H1 (cell line): ENCODE data around the gene DOCK6. TPM values are rescaled to one million over a fixed set of nuclear protein-coding genes. Genes with fewer than 3 reads are reported as not detected.

Source experiments
- CTCF ChIA-PET: fragments of 300-600 bp; sonication (Branson Sonifier 250); formaldehyde crosslinking; loops from one replicate; lab custom pipeline; 2021; ENCODE audit not compliant: partially characterized antibody; lab: Charles Lee
- POLR2A ChIA-PET: fragments of 300-600 bp; sonication (Branson Sonifier 250); formaldehyde crosslinking; loops from one replicate; lab custom pipeline; 2021; ENCODE audit warnings: inconsistent platforms; ENCODE audit not compliant: partially characterized antibody; lab: Charles Lee
- DNase-seq, 2 experiments: peaks; one replicate each; pipeline versions ENCODE4 v3.0.0 to v3.0.0-alpha.2; 2010 to 2022; ENCODE audit warnings: low spot score in 2 of 2, low read depth in 1 of 2, mixed read lengths in 1 of 2
- FAIRE-seq: peaks from 2 replicates; lab custom pipeline; 2011; peaks lifted over from hg19 to GRCh38; lab: Jason Lieb, UNC
- H2AFZ ChIP-seq: 2 replicates; pipeline ENCODE4 v1.8.1; 2012; ENCODE audit warnings: low read length, inconsistent platforms
- H2AK5ac ChIP-seq: 2 replicates; pipeline ENCODE4 v1.6.1; 2013; ENCODE audit warnings: low read depth, low read length
- H2BK120ac ChIP-seq: replicated peaks from 2 replicates; pipeline ENCODE3; 2013; ENCODE audit warnings: low read depth, low read length, inconsistent platforms
- H2BK12ac ChIP-seq: 2 replicates; pipeline ENCODE4 v1.6.1; 2013; ENCODE audit warnings: low read depth, low read length
- H2BK15ac ChIP-seq: 2 replicates; pipeline ENCODE4 v1.6.1; 2013; ENCODE audit warnings: low read length
- H2BK20ac ChIP-seq: 2 replicates; pipeline ENCODE4 v1.6.1; 2013; ENCODE audit warnings: low read length
- H2BK5ac ChIP-seq: 2 replicates; pipeline ENCODE4 v1.6.1; 2013; ENCODE audit warnings: low read depth, low read length
- H3K14ac ChIP-seq: 2 replicates; pipeline ENCODE4 v1.6.1; 2013; ENCODE audit warnings: inconsistent platforms; ENCODE audit not compliant: insufficient read length
- H3K18ac ChIP-seq: 2 replicates; pipeline ENCODE4 v1.6.1; 2013; ENCODE audit warnings: low read length; ENCODE audit errors: extremely low read depth
- H3K23ac ChIP-seq: 2 replicates; pipeline ENCODE4 v1.6.1; 2013; ENCODE audit warnings: inconsistent platforms; ENCODE audit not compliant: insufficient read length
- H3K23me2 ChIP-seq: 2 replicates; pipeline ENCODE4 v1.6.1; 2013; ENCODE audit warnings: low read depth, low read length
- H3K27ac ChIP-seq: 2 replicates; pipeline ENCODE4 v1.6.1; 2011; ENCODE audit warnings: low read depth, low read length, inconsistent platforms
- H3K27me3 ChIP-seq, 4 experiments: replicated peaks in 1 of 4; 1 replicate in 1 of 4; 2 replicates in 3 of 4; pipeline versions ENCODE4 v1.6.1 to v1.8.1; 2011 to 2013; ENCODE audit warnings: low read length in 3 of 4, mild to moderate bottlenecking in 3 of 4, inconsistent platforms in 2 of 4, mixed read lengths in 2 of 4, moderate library complexity in 1 of 4; ENCODE audit not compliant: control insufficient read depth in 3 of 4, insufficient read depth in 3 of 4; ENCODE audit errors: extremely low read depth in 1 of 4
- H3K36me3 ChIP-seq, 4 experiments: 2 replicates each; pipeline versions ENCODE4 v1.6.1 to v1.8.1; 2011 to 2013; ENCODE audit warnings: mild to moderate bottlenecking in 4 of 4, low read length in 3 of 4, moderate library complexity in 2 of 4, control low read depth in 1 of 4, inconsistent platforms in 1 of 4; ENCODE audit not compliant: insufficient read depth in 4 of 4, control insufficient read depth in 2 of 4
- H3K4ac ChIP-seq: replicated peaks from 2 replicates; pipeline ENCODE3; 2013; ENCODE audit warnings: low read length, low read depth, mixed read lengths, inconsistent platforms; ENCODE audit not compliant: insufficient read length
- H3K4me1 ChIP-seq, 4 experiments: replicated peaks in 1 of 4; 1 replicate in 1 of 4; 2 replicates in 3 of 4; pipeline versions ENCODE4 v1.6.1 to v1.8.1; 2011 to 2013; ENCODE audit warnings: low read length in 3 of 4, inconsistent platforms in 2 of 4, mixed read lengths in 1 of 4; ENCODE audit not compliant: insufficient read depth in 4 of 4, control insufficient read depth in 3 of 4
- H3K4me2 ChIP-seq, 2 experiments: 2 replicates each; pipeline versions ENCODE4 v1.6.1 to v1.8.1; 2011 to 2013; ENCODE audit warnings: low read depth in 2 of 2, low read length in 2 of 2, control low read depth in 1 of 2, inconsistent platforms in 1 of 2, mild to moderate bottlenecking in 1 of 2; ENCODE audit not compliant: insufficient read depth in 1 of 2
- H3K4me3 ChIP-seq, 4 experiments: fragments of 200-600, 300-600 bp in 1 of 4; sonication (generic), shearing (Covaris generic), sonication (Bioruptor Twin) in 1 of 4; 2 replicates each; pipeline versions ENCODE4 v1.5.1 to v1.8.1; 2011 to 2016; ENCODE audit warnings: low read length in 4 of 4, low read depth in 3 of 4, control low read depth in 2 of 4, inconsistent platforms in 2 of 4, mild to moderate bottlenecking in 2 of 4, mixed read lengths in 1 of 4, moderate library complexity in 1 of 4; ENCODE audit not compliant: insufficient read depth in 2 of 4; ENCODE audit errors: extremely low read depth in 1 of 4
- H3K56ac ChIP-seq: replicated peaks from 2 replicates; pipeline ENCODE3; 2013; ENCODE audit warnings: low read depth, mild to moderate bottlenecking, mixed read lengths, low read length, inconsistent platforms; ENCODE audit not compliant: insufficient read length
- H3K79me1 ChIP-seq: 2 replicates; pipeline ENCODE4 v1.6.1; 2013; ENCODE audit warnings: low read depth, low read length, control low read depth
- H3K79me2 ChIP-seq, 2 experiments: 2 replicates each; pipeline versions ENCODE4 v1.6.1 to v1.8.1; 2012 to 2013; ENCODE audit warnings: low read length in 2 of 2, mild to moderate bottlenecking in 2 of 2, inconsistent platforms in 1 of 2; ENCODE audit not compliant: insufficient read depth in 2 of 2, control insufficient read depth in 1 of 2
- H3K9ac ChIP-seq, 4 experiments: replicated peaks in 1 of 4; 1 replicate in 1 of 4; 2 replicates in 3 of 4; pipeline versions ENCODE4 v1.6.1 to v1.8.1; 2011 to 2013; ENCODE audit warnings: low read depth in 3 of 4, low read length in 3 of 4, control low read depth in 2 of 4, mild to moderate bottlenecking in 2 of 4, moderate library complexity in 2 of 4, inconsistent platforms in 1 of 4; ENCODE audit errors: extremely low read depth in 1 of 4
- H3K9me3 ChIP-seq, 2 experiments: 2 replicates each; pipeline versions ENCODE4 v1.6.1 to v1.8.1; 2012 to 2013; ENCODE audit warnings: mild to moderate bottlenecking in 2 of 2, moderate library complexity in 2 of 2, control low read depth in 1 of 2, inconsistent platforms in 1 of 2, low read depth in 1 of 2, low read length in 1 of 2, mixed read lengths in 1 of 2; ENCODE audit not compliant: insufficient read depth in 2 of 2
- H4K20me1 ChIP-seq, 2 experiments: replicated peaks in 1 of 2; 2 replicates each; pipeline versions ENCODE3 to v1.8.1; 2011 to 2013; ENCODE audit warnings: inconsistent platforms in 2 of 2, low read length in 2 of 2, mild to moderate bottlenecking in 1 of 2; ENCODE audit not compliant: insufficient read depth in 2 of 2, control insufficient read depth in 1 of 2
- H4K5ac ChIP-seq: 2 replicates; pipeline ENCODE4 v1.6.1; 2013; ENCODE audit warnings: low read length, low read depth, mixed read lengths, inconsistent platforms; ENCODE audit not compliant: insufficient read length
- H4K8ac ChIP-seq: 2 replicates; pipeline ENCODE4 v1.8.0; 2013; ENCODE audit warnings: mild to moderate bottlenecking, moderate library complexity, low read length, inconsistent platforms; ENCODE audit not compliant: insufficient read depth; ENCODE audit errors: extremely low read depth
- H4K91ac ChIP-seq: replicated peaks from 2 replicates; pipeline ENCODE3; 2013; ENCODE audit warnings: low read length, mixed read lengths, inconsistent platforms; ENCODE audit not compliant: insufficient read length
- CBX8 ChIP-seq: fragments of 300-800, 300-1000 bp; sonication (generic); IDR thresholded peaks from 2 replicates; pipeline ENCODE4 v1.7.1; 2016; ENCODE audit warnings: low read depth, low read length, borderline replicate concordance
- CEBPB ChIP-seq: IDR thresholded peaks from 2 replicates; pipeline ENCODE4 v1.6.1; 2012; ENCODE audit warnings: low read depth, low read length
- CTCF ChIP-seq, 3 experiments: IDR thresholded peaks; 1 replicate in 2 of 3; 2 replicates in 1 of 3; pipeline versions ENCODE4 v1.5.1 to v1.6.1; 2011; ENCODE audit warnings: low read length in 3 of 3, mild to moderate bottlenecking in 3 of 3, inconsistent platforms in 2 of 3, low read depth in 1 of 3, moderate library complexity in 1 of 3; ENCODE audit not compliant: insufficient read depth in 1 of 3; ENCODE audit errors: control extremely low read depth in 1 of 3
- EP300 ChIP-seq, 2 experiments: IDR thresholded peaks; 1 replicate in 1 of 2; 2 replicates in 1 of 2; pipeline ENCODE4 v1.6.1; 2011 to 2012; ENCODE audit warnings: low read depth in 2 of 2, low read length in 2 of 2, mild to moderate bottlenecking in 2 of 2, borderline replicate concordance in 1 of 2, inconsistent platforms in 1 of 2, moderate library complexity in 1 of 2
- EZH2 ChIP-seq: fragments of 200-600 bp; sonication (generic); IDR thresholded peaks from 2 replicates; pipeline ENCODE4 v1.7.1; 2012; ENCODE audit warnings: low read depth, mild to moderate bottlenecking, moderate library complexity, low read length, inconsistent platforms; ENCODE audit not compliant: severe bottlenecking
- KDM5A ChIP-seq: fragments of 200-600 bp; IDR thresholded peaks from 2 replicates; pipeline ENCODE4 v1.7.1; 2012; ENCODE audit warnings: mild to moderate bottlenecking, low read length, inconsistent platforms, mixed read lengths
- MAX ChIP-seq: IDR thresholded peaks from 2 replicates; pipeline ENCODE4 v1.6.1; 2012; ENCODE audit warnings: inconsistent platforms
- NRF1 ChIP-seq: IDR thresholded peaks from 2 replicates; pipeline ENCODE4 v1.6.1; 2011; ENCODE audit warnings: mild to moderate bottlenecking, low read depth, low read length, improper control_type of control experiment
- POU5F1 ChIP-seq: IDR thresholded peaks from 2 replicates; pipeline ENCODE4 v1.6.1; 2011; ENCODE audit warnings: low read depth, mild to moderate bottlenecking, low read length, moderate library complexity
- TEAD4 ChIP-seq: IDR thresholded peaks from 2 replicates; pipeline ENCODE4 v1.6.1; 2012; ENCODE audit warnings: low read depth, low read length, inconsistent platforms, mixed read lengths
- WGBS, 2 experiments: shearing (Covaris generic) in 1 of 2; methylation state at CpG; one replicate each; pipeline versions ENCODE4 v1.1.6 to v1.1.7; 2013 to 2015; ENCODE audit warnings: low lambda C conversion rate in 2 of 2, mixed read lengths in 2 of 2, inconsistent platforms in 1 of 2, low coverage in 1 of 2, missing lambda C conversion rate in 1 of 2; ENCODE audit not compliant: insufficient replicate concordance in 2 of 2, insufficient coverage in 1 of 2, insufficient read length in 1 of 2; ENCODE audit errors: extremely low coverage in 1 of 2, missing lambda C conversion rate in 1 of 2; 5-methylcytosine and 5-hydroxymethylcytosine counted together
- polyA plus RNA-seq, 7 experiments: library from polyadenylated mRNA; depleted of rRNA in 3 of 7; stranded (reverse) in 5 of 7; unstranded in 2 of 7; fragments of >200 nt in 5 of 7; fragments of 200-250 nt in 2 of 7; gene quantifications; 1 replicate in 5 of 7; 2 replicates in 1 of 7; 4 replicates in 1 of 7; pipeline versions ENCODE4 v1.2.1 to v1.2.3, GENCODE V29; 2011 to 2013; ENCODE audit warnings: missing spikeins in 2 of 7, mixed read lengths in 2 of 7
- total RNA-seq: library from RNA; stranded (reverse); fragmentation: NEBNext Ultra II Directional; extraction: Animal tissue kit (Norgen Biotek cat#: 25700); gene quantifications from 2 replicates; pipeline ENCODE4 v1.2.1, GENCODE V29; 2021

DOCK6 gene
- total and polyA plus RNA-seq, 2 of the 8 experiments (the other 6 are each of a cell fraction or from before 2014, with no cell fraction given): 25.5 to 54.7 TPM

- Histone ChIP-seq H2AFZ (no peak overlapping the region), H4K20me1 (no peaks in the 10 kb centered on the region), H2BK15ac (no peak overlapping the region), H3K4me1 (peaks cover 0 to 3% (median 2%) of the 10 kb centered on the region in 4 experiments; a peak in 2 of 7 replicates), H3K36me3 (peaks cover 0 to 16% (median 4%) of the 10 kb centered on the region in 4 experiments; a peak in 6 of 8 replicates), H3K27me3 (no peaks in the 10 kb centered on the region), H2BK5ac (no peak overlapping the region), H3K9me3 (no peaks in the 10 kb centered on the region), H2BK120ac (no peak overlapping the region), H3K23me2 (no peaks in the 10 kb centered on the region), H4K91ac (no peak overlapping the region), H3K9ac (no peak overlapping the region), H3K27ac (no peak overlapping the region), H4K8ac (no peak overlapping the region), H3K56ac (no peak overlapping the region), H3K79me2 (no peaks in the 10 kb centered on the region), H2BK12ac (no peak overlapping the region), H3K4me2 (no peak overlapping the region), H4K5ac (no peak overlapping the region), H3K14ac (no peak overlapping the region), H3K4ac (no peak overlapping the region), H3K23ac (no peak overlapping the region), H2AK5ac (no peak overlapping the region), H3K79me1 (no peaks in the 10 kb centered on the region; the same call in 1 of the 2 replicates), H3K4me3 (no peak overlapping the region), H3K18ac (no peak overlapping the region), H2BK20ac (no peak overlapping the region)
- 89% methylated on average over 11 of the region's 11 CpGs; no CpG with 5 or more reads in 1 of the 2 experiments for WGBS, 2 experiments
- ChIA-PET POLR2A (interaction anchor here (0.7 to 1.2 kb wide), 3 partner anchors 12 to 16 kb away, joined by 3 to 4 read pairs (median 3); no protein-coding TSS in a partner anchor), CTCF (interaction anchor here (0.6 kb wide), 2 partner anchors 11 to 17 kb away, joined by 3 read pairs; no protein-coding TSS in a partner anchor)
- DNase-seq (no peak), FAIRE-seq (no peak)
- TF ChIP-seq KDM5A (no peak), POU5F1 (no peak), CTCF (IDR thresholded peaks at IDR 0.05; ENCODE audit: control extremely low read depth in 1 of 3, insufficient read depth in 1 of 3, low read depth in 1 of 3, low read length in 3 of 3) (no peak), CBX8 (no peak), TEAD4 (no peak), MAX (no peak), NRF1 (no peak), CEBPB (no peak), EZH2 (no peak), EP300 (IDR thresholded peaks at IDR 0.05; ENCODE audit: borderline replicate concordance in 1 of 2, low read depth in 2 of 2, low read length in 2 of 2) (no peak)
Measured at GRCh38 chr19:11179716-11180297, 82.5 kb downstream of the DOCK6 start.
